ENCODE measurements around the gene GPRIN2. TPM values are rescaled to one million over a fixed set of nuclear protein-coding genes. Genes with fewer than 3 reads are reported as not detected.

GPRIN2 gene
- total RNA-seq, 1 donor from 2014 or later, result 3.0 TPM

- Mint-ChIP-seq H3K27me3 (ENCODE audit: low read depth, unreplicated experiment) (peaks cover 8% of the 10 kb centered on the region), H3K27ac (ENCODE audit: unreplicated experiment) (no peak overlapping the region)
These were observed 27.5 kb downstream of the GPRIN2 start for GRCh38 chr10:46528675-46529615.

GRCh38 chr10:46528171-46528671, 28.2 kb downstream of the GPRIN2 start:
- no peaks in the 10 kb centered on the region for H3K79me2 ChIP-seq (ENCODE audit: insufficient read depth, low read length)
- no peaks in the 10 kb centered on the region for H3K27me3 ChIP-seq (ENCODE audit: insufficient read depth, low read length)
- Mint-ChIP-seq H3K27me3 (ENCODE audit: low read depth, unreplicated experiment) (peaks cover 8% of the 10 kb centered on the region), H3K27ac (ENCODE audit: unreplicated experiment) (no peak overlapping the region), H3K4me1 (ENCODE audit: low read depth, unreplicated experiment) (no peaks in the 10 kb centered on the region), H3K9me3 (ENCODE audit: unreplicated experiment) (no peaks in the 10 kb centered on the region), H3K36me3 (ENCODE audit: low read depth, unreplicated experiment) (no peaks in the 10 kb centered on the region), H3K4me3 (ENCODE audit: unreplicated experiment) (no peak overlapping the region)
- no peak overlapping the region for H3K9ac ChIP-seq (ENCODE audit: low read length)
- no peaks in the 10 kb centered on the region for H3K36me3 ChIP-seq (ENCODE audit: insufficient read depth, low read length)
- no peak overlapping the region for H3K27ac ChIP-seq (ENCODE audit: low read depth, low read length)
- H4K20me1 ChIP-seq (ENCODE audit: insufficient read depth, low read length), result no peaks in the 10 kb centered on the region
- H3K4me3 ChIP-seq (ENCODE audit: insufficient read depth, low read depth, low read length), result no peak overlapping the region
- DNase-seq (ENCODE audit: low read depth), result no peak
- no peak overlapping the region for H2AFZ ChIP-seq (ENCODE audit: low read depth, low read length)
- no peak for FAIRE-seq
- peaks cover 5% of the 10 kb centered on the region for H3K9me3 ChIP-seq (ENCODE audit: insufficient read depth, low read depth, low read length)
- H3K4me1 ChIP-seq (ENCODE audit: insufficient read depth, low read length), result peaks cover 23% of the 10 kb centered on the region
- no peak overlapping the region for H3K4me2 ChIP-seq (ENCODE audit: low read length)
- TF ChIP-seq CTCF (IDR thresholded peaks at IDR 0.05; ENCODE audit: insufficient read depth, low read depth, low read length) (no peak), EZH2 (IDR thresholded peaks at IDR 0.05; ENCODE audit: insufficient read depth, low read length) (no peak)

More at GRCh38 chr10:46528675-46529615, 27.5 kb downstream of the GPRIN2 start:
- H4K20me1 ChIP-seq (ENCODE audit: insufficient read depth, low read length), result no peaks in the 10 kb centered on the region
- peaks cover 5% of the 10 kb centered on the region for H3K9me3 ChIP-seq (ENCODE audit: insufficient read depth, low read depth, low read length)
- Mint-ChIP-seq H3K9me3 (ENCODE audit: unreplicated experiment) (no peaks in the 10 kb centered on the region), H3K36me3 (ENCODE audit: low read depth, unreplicated experiment) (no peaks in the 10 kb centered on the region), H3K4me3 (ENCODE audit: unreplicated experiment) (no peak overlapping the region), H3K4me1 (ENCODE audit: low read depth, unreplicated experiment) (no peaks in the 10 kb centered on the region)
- FAIRE-seq, result no peak
- TF ChIP-seq EZH2 (IDR thresholded peaks at IDR 0.05; ENCODE audit: insufficient read depth, low read length) (no peak), CTCF (IDR thresholded peaks at IDR 0.05; ENCODE audit: insufficient read depth, low read depth, low read length) (no peak)
- peaks cover 16% of the 10 kb centered on the region for H3K4me1 ChIP-seq (ENCODE audit: insufficient read depth, low read length)
- no peaks in the 10 kb centered on the region for H3K27me3 ChIP-seq (ENCODE audit: insufficient read depth, low read length)
- no peak overlapping the region for H3K4me2 ChIP-seq (ENCODE audit: low read length)
- no peak overlapping the region for H3K4me3 ChIP-seq (ENCODE audit: insufficient read depth, low read depth, low read length)
- H3K9ac ChIP-seq (ENCODE audit: low read length), result no peak overlapping the region
- H3K79me2 ChIP-seq (ENCODE audit: insufficient read depth, low read length), result no peaks in the 10 kb centered on the region
- no peak for DNase-seq (ENCODE audit: low read depth)
- H2AFZ ChIP-seq (ENCODE audit: low read depth, low read length), result no peak overlapping the region
- no peaks in the 10 kb centered on the region for H3K36me3 ChIP-seq (ENCODE audit: insufficient read depth, low read length)
- H3K27ac ChIP-seq (ENCODE audit: low read depth, low read length), result no peak overlapping the region

Data from astrocyte (in vitro differentiated cells and primary cell).